Transverse colon (tissue), 4 donors: ENCODE data around the gene TMEM273. TPM values are rescaled to one million over a fixed set of nuclear protein-coding genes. Genes with fewer than 3 reads are reported as not detected.

Experiments used
- DNase-seq: peaks from one replicate; pipeline ENCODE4 v3.0.0-alpha.2; 2019
- H3K27ac ChIP-seq, 4 donors: fragments of 200-600 bp; sonication (generic); 2 replicates each; pipeline ENCODE4 v1.5.1; 2016 to 2018; ENCODE audit warnings: inconsistent platforms in 4 of 4
- H3K27me3 ChIP-seq: fragments of 200-600 bp; sonication (generic); 2 replicates; pipeline ENCODE4 v1.5.1; 2017; ENCODE audit warnings: inconsistent platforms
- H3K36me3 ChIP-seq, 4 donors: fragments of 200-600 bp; sonication (generic); 2 replicates each; pipeline ENCODE4 v1.5.1; 2017 to 2019; ENCODE audit warnings: inconsistent platforms in 4 of 4
- H3K4me1 ChIP-seq, 4 donors: fragments of 200-600 bp; sonication (generic); 2 replicates each; pipeline ENCODE4 v1.5.1; 2017 to 2020; ENCODE audit warnings: inconsistent platforms in 4 of 4
- H3K4me3 ChIP-seq, 4 donors: fragments of 200-600 bp; sonication (generic); 1 replicate in 1 of 4; 2 replicates in 3 of 4; pipeline versions ENCODE4 v1.5.1 to v1.6.1; 2017 to 2019; ENCODE audit warnings: inconsistent platforms in 4 of 4
- H3K9me3 ChIP-seq, 2 donors: fragments of 200-600 bp; sonication (generic); 2 replicates each; pipeline ENCODE4 v1.5.1; 2017 to 2019; ENCODE audit warnings: inconsistent platforms in 2 of 2
- CTCF ChIP-seq, 5 experiments: fragments of 200-600 bp in 3 of 5; fragments of 450-650 bp in 2 of 5; sonication (generic) in 3 of 5; IDR thresholded peaks; 1 replicate in 2 of 5; 2 replicates in 3 of 5; pipeline ENCODE4 v1.5.1; 2016 to 2017; ENCODE audit warnings: antibody characterized with exemption in 5 of 5, inconsistent platforms in 3 of 5, mild to moderate bottlenecking in 2 of 5, moderate library complexity in 1 of 5
- EP300 ChIP-seq: sonication (generic); formaldehyde crosslinking; IDR thresholded peaks from one replicate; pipeline ENCODE4 v1.6.1; 2017; ENCODE audit warnings: antibody characterized with exemption, low read depth
- POLR2A ChIP-seq: fragments of 450-650 bp; IDR thresholded peaks from one replicate; pipeline ENCODE4 v1.6.1; 2016; ENCODE audit warnings: antibody characterized with exemption, mild to moderate bottlenecking, moderate library complexity
- POLR2AphosphoS5 ChIP-seq, 3 donors: sonication (generic); formaldehyde crosslinking; IDR thresholded peaks; one replicate each; pipeline ENCODE4 v1.6.1; 2016; ENCODE audit warnings: antibody characterized with exemption in 3 of 3
- WGBS, 2 donors: methylation state at CpG; one replicate each; pipeline ENCODE4 v1.1.5; 2018; ENCODE audit warnings: low coverage in 1 of 2; 5-methylcytosine and 5-hydroxymethylcytosine counted together
- in situ Hi-C, 4 donors: fragments of 200-750 bp; cut with MboI; loops; one replicate each; pipeline versions ENCODE4 v1.15.0 to v1.15.1; 2017; ENCODE audit warnings: low sequenced_read_pairs in 3 of 4, low pct_ligation_motif_present in 1 of 4, low pct_unique_long_range_greater_than_20kb in 1 of 4
- intact Hi-C: fragments of 100-400 bp; cut with DNase I; formaldehyde crosslinking; loops from one replicate; pipeline ENCODE4 v1.15.1; 2023; ENCODE audit warnings: low total_unique reads
- total RNA-seq, 4 donors: library from RNA; depleted of rRNA; stranded (reverse); fragments of >200 nt; gene quantifications; one replicate each; pipeline ENCODE4 v1.1.0, GENCODE V29; 2016

TMEM273 gene
- total RNA-seq, 4 donors from 2014 or later: 0.80 to 18.4 (median 7.4) TPM

GRCh38 chr10:49140304-49141177 lies 47.6 kb downstream of the TMEM273 start:
- in situ Hi-C loops (no loop called here), intact Hi-C loops (no loop called here)
- Histone ChIP-seq H3K27me3 (no peaks in the 10 kb centered on the region), H3K4me1 (peaks cover 0 to 9% (median 2%) of the 10 kb centered on the region in 4 donors), H3K27ac (peak overlapping the region in 1 of 4 donors; percentile 60), H3K4me3 (no peak overlapping the region), H3K36me3 (no peaks in the 10 kb centered on the region), H3K9me3 (no peaks in the 10 kb centered on the region)
- TF ChIP-seq POLR2AphosphoS5 (IDR thresholded peaks at IDR 0.05) (no peak), CTCF (IDR thresholded peaks at IDR 0.05) (no peak), POLR2A (no peak), EP300 (no peak)
- DNase-seq: no peak
- WGBS, 2 donors: 72 to 83% methylated on average over 1 to 5 of the region's 5 CpGs

- Histone ChIP-seq H3K9me3 (no peaks in the 10 kb centered on the region), H3K27ac (peak overlapping the region; percentile 23 to 60 (median 53)), H3K27me3 (no peaks in the 10 kb centered on the region), H3K36me3 (no peaks in the 10 kb centered on the region), H3K4me3 (no peak overlapping the region), H3K4me1 (peaks cover 0 to 9% (median 2%) of the 10 kb centered on the region in 4 donors)
- TF ChIP-seq CTCF (IDR thresholded peaks at IDR 0.05): no peak
- TF ChIP-seq EP300: no peak
- TF ChIP-seq POLR2A: no peak
- TF ChIP-seq POLR2AphosphoS5 (IDR thresholded peaks at IDR 0.05): no peak
- WGBS, 2 donors: 76% methylated on average over 4 of the region's 4 CpGs; no CpG with 5 or more reads in 1 of the 2 donors
- no peak for DNase-seq
- in situ Hi-C loops (no loop called here), intact Hi-C loops (no loop called here)
Measured at GRCh38 chr10:49139846-49140195, 48.4 kb downstream of the TMEM273 start.

- intact Hi-C loops (no loop called here), in situ Hi-C loops (no loop called here)
- Histone ChIP-seq H3K9me3 (no peaks in the 10 kb centered on the region), H3K4me1 (peaks cover 0 to 9% (median 2%) of the 10 kb centered on the region in 4 donors), H3K4me3 (no peak overlapping the region), H3K36me3 (no peaks in the 10 kb centered on the region), H3K27me3 (no peaks in the 10 kb centered on the region), H3K27ac (peak overlapping the region; percentile 35 to 60 (median 53))
- WGBS, 2 donors: 68 to 93% methylated on average over 3 to 8 of the region's 8 CpGs
- DNase-seq: no peak
- TF ChIP-seq EP300 (no peak), POLR2AphosphoS5 (IDR thresholded peaks at IDR 0.05) (no peak), CTCF (IDR thresholded peaks at IDR 0.05) (no peak)
Measured at GRCh38 chr10:49139028-49139845, 49.0 kb downstream of the TMEM273 start.

GRCh38 chr10:49138361-49138891 lies 49.8 kb downstream of the TMEM273 start:
- 74 to 100% methylated on average over 1 to 7 of the region's 7 CpGs for WGBS, 2 donors
- no peak for DNase-seq
- peaks cover 0 to 5% (median 2%) of the 10 kb centered on the region in 4 donors for H3K4me1 ChIP-seq
- no peaks in the 10 kb centered on the region for H3K27me3 ChIP-seq
- H3K36me3 ChIP-seq: no peaks in the 10 kb centered on the region
- H3K4me3 ChIP-seq: no peak overlapping the region
- TF ChIP-seq EP300 (no peak), POLR2AphosphoS5 (IDR thresholded peaks at IDR 0.05) (no peak), CTCF (IDR thresholded peaks at IDR 0.05) (no peak), POLR2A (no peak)
- H3K27ac ChIP-seq: peak overlapping the region; percentile 35 to 60 (median 53)
- no peaks in the 10 kb centered on the region for H3K9me3 ChIP-seq
- intact Hi-C loops (no loop called here), in situ Hi-C loops (no loop called here)
